Measurements from ENCODE around the gene CTDP1. TPM values are rescaled to one million over a fixed set of nuclear protein-coding genes. Genes with fewer than 3 reads are reported as not detected.

Gene CTDP1
- total RNA-seq, 1 donor from 2014 or later: 34.8 TPM

DNA sequence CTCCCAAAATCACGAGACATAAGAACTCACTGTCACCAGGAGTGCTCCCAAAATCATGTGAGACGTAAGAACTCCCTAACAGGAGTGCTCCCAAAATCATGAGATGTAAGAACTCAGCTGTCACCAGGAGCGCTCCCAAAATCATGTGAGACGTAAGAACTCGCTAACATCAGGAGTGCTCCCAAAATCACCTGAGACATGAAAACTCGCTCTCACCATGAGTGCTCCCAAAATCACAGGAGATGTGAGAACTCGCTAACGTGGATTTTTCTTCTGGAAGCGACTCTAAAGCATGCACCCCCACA is 53.1 kb downstream of the CTDP1 start:
- Mint-ChIP-seq H3K4me1 (ENCODE audit: low read depth, unreplicated experiment) (no peaks in the 10 kb centered on the region), H3K9me3 (ENCODE audit: unreplicated experiment) (peaks cover 23% of the 10 kb centered on the region)

DNA sequence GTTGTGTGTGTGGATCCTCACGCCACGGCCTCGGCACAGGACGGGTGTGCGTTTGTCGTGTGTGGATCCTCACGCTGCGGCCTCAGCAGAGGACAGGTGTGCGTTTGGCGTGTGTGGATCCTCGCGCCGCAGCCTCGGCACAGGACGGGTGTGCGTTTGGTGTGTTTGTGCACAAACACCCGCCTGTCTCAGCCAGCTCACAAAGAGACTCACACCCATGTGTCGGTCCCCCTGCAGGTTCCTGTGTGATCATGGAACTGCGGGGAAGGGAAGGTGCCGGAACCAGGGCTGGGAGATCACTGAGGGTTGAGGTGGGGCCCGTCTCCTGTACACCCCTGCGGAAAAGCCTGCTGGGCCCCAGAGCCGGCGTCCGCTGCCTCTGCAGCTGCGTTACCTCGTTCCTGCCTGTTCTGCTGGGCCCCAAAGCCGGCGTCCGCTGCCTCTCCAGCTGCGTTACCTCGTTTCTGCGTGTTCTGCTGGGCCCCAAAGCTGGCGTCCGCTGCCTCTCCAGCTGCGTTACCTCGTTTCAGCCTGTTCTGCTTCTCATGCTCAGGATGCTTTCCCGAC is 53.6 kb downstream of the CTDP1 start:
- Mint-ChIP-seq H3K4me3 (ENCODE audit: unreplicated experiment) (no peak overlapping the region), H3K27me3 (ENCODE audit: unreplicated experiment) (peaks cover 6% of the 10 kb centered on the region), H3K27ac (ENCODE audit: unreplicated experiment) (no peak overlapping the region), H3K4me1 (ENCODE audit: low read depth, unreplicated experiment) (no peaks in the 10 kb centered on the region), H3K36me3 (ENCODE audit: unreplicated experiment) (peaks cover 52% of the 10 kb centered on the region), H3K9me3 (ENCODE audit: unreplicated experiment) (peaks cover 23% of the 10 kb centered on the region)
- DNase-seq: no peak
- TF ChIP-seq, protein P1, sequence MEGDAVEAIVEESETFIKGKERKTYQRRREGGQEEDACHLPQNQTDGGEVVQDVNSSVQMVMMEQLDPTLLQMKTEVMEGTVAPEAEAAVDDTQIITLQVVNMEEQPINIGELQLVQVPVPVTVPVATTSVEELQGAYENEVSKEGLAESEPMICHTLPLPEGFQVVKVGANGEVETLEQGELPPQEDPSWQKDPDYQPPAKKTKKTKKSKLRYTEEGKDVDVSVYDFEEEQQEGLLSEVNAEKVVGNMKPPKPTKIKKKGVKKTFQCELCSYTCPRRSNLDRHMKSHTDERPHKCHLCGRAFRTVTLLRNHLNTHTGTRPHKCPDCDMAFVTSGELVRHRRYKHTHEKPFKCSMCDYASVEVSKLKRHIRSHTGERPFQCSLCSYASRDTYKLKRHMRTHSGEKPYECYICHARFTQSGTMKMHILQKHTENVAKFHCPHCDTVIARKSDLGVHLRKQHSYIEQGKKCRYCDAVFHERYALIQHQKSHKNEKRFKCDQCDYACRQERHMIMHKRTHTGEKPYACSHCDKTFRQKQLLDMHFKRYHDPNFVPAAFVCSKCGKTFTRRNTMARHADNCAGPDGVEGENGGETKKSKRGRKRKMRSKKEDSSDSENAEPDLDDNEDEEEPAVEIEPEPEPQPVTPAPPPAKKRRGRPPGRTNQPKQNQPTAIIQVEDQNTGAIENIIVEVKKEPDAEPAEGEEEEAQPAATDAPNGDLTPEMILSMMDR (IDR thresholded peaks at IDR 0.05; ENCODE audit: partially characterized antibody, unreplicated experiment): no peak

More for the DNA sequence above, 53.1 kb downstream of the CTDP1 start:
- Mint-ChIP-seq H3K36me3 (ENCODE audit: unreplicated experiment) (peaks cover 55% of the 10 kb centered on the region), H3K27ac (ENCODE audit: unreplicated experiment) (no peak overlapping the region), H3K4me3 (ENCODE audit: unreplicated experiment) (no peak overlapping the region), H3K27me3 (ENCODE audit: unreplicated experiment) (peaks cover 6% of the 10 kb centered on the region)
- TF ChIP-seq, protein P1 (IDR thresholded peaks at IDR 0.05; ENCODE audit: partially characterized antibody, unreplicated experiment): no peak
- DNase-seq: no peak

DNA sequence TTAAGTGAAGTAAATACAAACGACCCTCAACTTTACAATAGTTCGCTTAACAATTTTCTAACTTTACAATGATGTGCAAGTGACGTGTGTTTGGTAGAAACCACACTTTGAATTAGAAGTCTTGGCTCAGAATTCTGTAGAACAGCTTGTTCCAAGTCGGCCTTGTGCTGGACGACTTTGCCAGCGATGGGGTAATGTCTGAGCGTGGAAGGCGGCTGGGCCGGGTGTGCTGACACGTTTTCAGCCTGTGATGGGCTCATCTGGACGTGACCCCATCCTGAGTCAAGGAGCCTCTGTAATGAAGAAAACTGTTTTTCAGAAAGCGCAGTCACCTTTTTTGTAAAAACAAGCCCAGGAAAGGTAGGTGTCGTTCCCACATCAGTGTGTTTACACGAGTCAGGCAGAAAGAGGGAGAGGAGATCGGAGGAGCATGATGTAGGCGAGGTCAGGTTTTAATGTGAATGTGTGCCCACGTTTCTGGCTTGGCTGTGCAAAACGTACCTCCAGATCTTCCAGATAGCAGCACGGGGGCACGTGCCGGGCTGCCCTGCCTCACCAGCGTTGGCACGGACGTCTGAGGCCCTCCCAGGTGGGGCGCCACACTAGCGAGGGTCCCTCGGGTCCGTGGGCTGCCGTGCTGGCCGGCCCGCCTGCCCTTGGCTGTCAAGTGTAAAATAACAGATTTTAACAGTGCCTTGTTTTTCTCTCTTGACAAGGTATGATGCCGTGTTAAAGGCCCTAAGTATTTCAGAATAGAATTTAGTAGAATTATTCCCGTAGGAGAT is 54.6 kb downstream of the CTDP1 start:
- H3K27me3 Mint-ChIP-seq (ENCODE audit: unreplicated experiment): peaks cover 4% of the 10 kb centered on the region
- no peak overlapping the region for H3K4me3 Mint-ChIP-seq (ENCODE audit: unreplicated experiment)
- no peak overlapping the region for H3K27ac Mint-ChIP-seq (ENCODE audit: unreplicated experiment)
- DNase-seq: no peak
- H3K9me3 Mint-ChIP-seq (ENCODE audit: unreplicated experiment): peaks cover 20% of the 10 kb centered on the region
- no peaks in the 10 kb centered on the region for H3K4me1 Mint-ChIP-seq (ENCODE audit: low read depth, unreplicated experiment)
- peaks cover 51% of the 10 kb centered on the region for H3K36me3 Mint-ChIP-seq (ENCODE audit: unreplicated experiment)
- TF ChIP-seq, protein P1 (IDR thresholded peaks at IDR 0.05; ENCODE audit: partially characterized antibody, unreplicated experiment): no peak

GRCh38 chr18:79735071-79735980 is 55.7 kb downstream of the CTDP1 start:
- peaks cover 42% of the 10 kb centered on the region for H3K36me3 Mint-ChIP-seq (ENCODE audit: unreplicated experiment)
- no peak overlapping the region for H3K27ac Mint-ChIP-seq (ENCODE audit: unreplicated experiment)
- no peaks in the 10 kb centered on the region for H3K4me1 Mint-ChIP-seq (ENCODE audit: low read depth, unreplicated experiment)
- H3K4me3 Mint-ChIP-seq (ENCODE audit: unreplicated experiment): no peak overlapping the region
- no peak for DNase-seq
- H3K9me3 Mint-ChIP-seq (ENCODE audit: unreplicated experiment): peaks cover 15% of the 10 kb centered on the region
- TF ChIP-seq, protein P1 (IDR thresholded peaks at IDR 0.05; ENCODE audit: partially characterized antibody, unreplicated experiment): no peak
- H3K27me3 Mint-ChIP-seq (ENCODE audit: unreplicated experiment): peaks cover 4% of the 10 kb centered on the region

All from glutamatergic neuron (in vitro differentiated cells).